Subcutaneous abdominal adipose tissue (tissue), 5 donors: ENCODE data around the gene KIF3C.

ENCODE experiments used
- H3K27ac ChIP-seq: one replicate; pipeline ENCODE4 v1.7.0; 2013; ENCODE audit warnings: low read depth, mild to moderate bottlenecking, inconsistent platforms, low read length, moderate library complexity
- H3K27me3 ChIP-seq, 5 donors: one replicate each; pipeline ENCODE4 v1.7.0; 2013; ENCODE audit warnings: low read length in 5 of 5, inconsistent platforms in 1 of 5; ENCODE audit not compliant: control insufficient read depth in 5 of 5, insufficient read depth in 4 of 5
- H3K36me3 ChIP-seq, 5 donors: one replicate each; pipeline ENCODE4 v1.7.0; 2013; ENCODE audit warnings: low read length in 5 of 5; ENCODE audit not compliant: control insufficient read depth in 5 of 5, insufficient read depth in 5 of 5
- H3K4me1 ChIP-seq, 5 donors: one replicate each; pipeline ENCODE4 v1.7.0; 2013; ENCODE audit warnings: low read length in 5 of 5, mild to moderate bottlenecking in 3 of 5, moderate library complexity in 1 of 5; ENCODE audit not compliant: control insufficient read depth in 5 of 5, insufficient read depth in 5 of 5
- H3K4me3 ChIP-seq, 5 donors: one replicate each; pipeline ENCODE4 v1.7.0; 2013; ENCODE audit warnings: low read length in 5 of 5, low read depth in 1 of 5
- H3K9ac ChIP-seq, 5 donors: one replicate each; pipeline ENCODE4 v1.7.0; 2013; ENCODE audit warnings: low read length in 5 of 5, mild to moderate bottlenecking in 4 of 5, moderate library complexity in 3 of 5
- H3K9me3 ChIP-seq, 5 donors: one replicate each; pipeline ENCODE4 v1.7.0; 2013; ENCODE audit warnings: low read length in 5 of 5; ENCODE audit not compliant: control insufficient read depth in 5 of 5
- donor health status: healthy.
- donor health status: healthy.
- donor health status: healthy.
- donor health status: healthy.
- donor health status: healthy.

The KIF3C gene

DNA sequence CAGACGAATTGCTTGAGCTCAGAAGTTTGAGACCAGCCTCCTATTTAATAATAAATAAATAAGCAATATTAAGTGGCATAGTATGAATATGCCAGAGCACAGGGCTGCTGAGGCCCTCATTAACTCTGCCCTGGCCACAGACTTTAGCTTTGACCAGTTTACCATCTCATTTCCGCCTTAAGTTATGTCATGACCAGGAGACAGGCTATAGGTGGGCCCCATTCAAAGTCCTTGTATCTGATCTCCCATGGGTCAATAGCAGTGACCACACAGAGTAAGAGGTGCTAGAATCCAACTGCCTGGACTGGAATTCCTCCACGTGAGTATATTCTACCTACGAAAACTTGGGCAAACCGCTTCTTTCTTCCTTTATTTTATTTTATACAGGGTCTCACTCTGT, 90.6 kb downstream of the KIF3C start:
- Histone ChIP-seq H3K4me3 (no peak overlapping the region), H3K9ac (no peak overlapping the region), H3K27ac (no peak overlapping the region), H3K36me3 (no peaks in the 10 kb centered on the region), H3K9me3 (no peaks in the 10 kb centered on the region), H3K27me3 (no peaks in the 10 kb centered on the region), H3K4me1 (no peaks in the 10 kb centered on the region)

DNA sequence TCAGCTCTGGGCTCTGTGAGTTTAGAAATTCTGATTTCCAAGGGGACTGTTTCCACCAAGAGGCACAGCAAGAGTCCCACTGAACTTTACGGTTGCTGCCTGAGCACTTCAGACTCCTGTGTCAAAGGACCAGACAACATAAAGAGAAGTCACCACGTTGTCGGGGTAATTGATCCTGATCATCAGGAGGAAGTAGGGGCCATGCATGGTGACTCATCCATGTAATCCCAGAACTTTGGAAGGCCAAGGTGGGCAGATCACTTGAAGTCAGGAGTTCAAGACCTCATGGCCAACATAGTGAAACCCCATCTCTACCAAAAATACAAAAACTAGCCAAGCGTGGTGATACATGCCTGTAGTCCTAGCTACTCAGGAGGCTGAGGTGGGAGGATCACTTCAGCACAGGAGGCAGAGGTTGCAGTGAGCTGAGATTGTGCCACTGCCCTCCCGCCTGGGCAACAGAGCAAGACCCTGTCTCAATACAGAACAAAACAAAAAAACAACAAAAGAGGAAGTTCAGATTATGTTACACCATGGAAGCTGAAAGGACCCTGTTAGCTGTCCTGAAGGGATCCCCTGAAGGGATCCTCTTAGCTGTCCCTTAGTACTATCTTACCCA, 94.6 kb downstream of the KIF3C start:
- Histone ChIP-seq H3K9me3 (no peaks in the 10 kb centered on the region), H3K27ac (no peak overlapping the region), H3K9ac (no peak overlapping the region), H3K27me3 (peaks cover 0 to 4% (median 3%) of the 10 kb centered on the region in 5 donors), H3K36me3 (no peaks in the 10 kb centered on the region), H3K4me1 (no peaks in the 10 kb centered on the region), H3K4me3 (no peak overlapping the region)

DNA sequence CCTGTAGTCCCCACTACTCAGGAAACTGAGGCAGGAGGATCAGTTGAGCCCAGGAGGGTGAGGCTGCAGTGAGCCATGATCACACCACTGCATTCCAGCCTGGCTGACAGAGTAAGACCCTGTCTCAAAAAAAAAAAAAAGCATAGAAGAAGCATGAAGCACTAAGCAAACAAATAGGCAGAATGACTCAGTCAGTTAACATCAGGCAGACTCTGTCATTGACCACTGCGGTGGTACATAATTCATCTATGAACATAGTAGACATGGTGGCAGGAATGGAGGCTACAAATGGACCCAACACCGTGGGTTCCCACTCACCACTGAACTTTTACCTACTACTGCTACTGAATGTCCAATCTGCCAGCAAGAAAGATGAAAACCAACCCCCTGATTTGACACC, 96.4 kb downstream of the KIF3C start:
- Histone ChIP-seq H3K9ac (no peak overlapping the region), H3K36me3 (no peaks in the 10 kb centered on the region), H3K27ac (no peak overlapping the region), H3K9me3 (no peaks in the 10 kb centered on the region), H3K4me1 (no peaks in the 10 kb centered on the region), H3K27me3 (peaks cover 0 to 6% (median 4%) of the 10 kb centered on the region in 5 donors), H3K4me3 (no peak overlapping the region)

DNA sequence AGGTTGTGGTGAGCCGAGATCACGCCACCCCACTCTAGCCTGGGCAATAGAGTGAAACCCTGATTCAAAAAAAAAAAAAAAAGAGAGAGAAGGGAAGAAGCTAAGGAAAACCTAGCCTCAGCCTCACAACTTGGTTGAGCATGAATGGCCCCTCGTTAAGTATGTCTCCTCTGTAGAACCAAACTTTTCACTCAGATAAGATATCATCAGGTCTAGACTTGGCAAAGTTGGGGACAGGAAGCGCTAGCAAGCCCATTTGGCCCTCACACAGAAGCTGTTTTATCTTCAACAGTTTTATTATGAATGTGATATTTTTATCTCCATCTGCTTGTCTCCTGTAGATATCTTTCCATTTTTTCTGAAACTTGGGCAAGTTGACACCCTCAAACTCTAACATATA, 100.5 kb downstream of the KIF3C start:
- Histone ChIP-seq H3K4me3 (no peak overlapping the region), H3K9me3 (no peaks in the 10 kb centered on the region), H3K27ac (no peak overlapping the region), H3K9ac (no peak overlapping the region), H3K27me3 (peaks cover 0 to 6% (median 4%) of the 10 kb centered on the region in 5 donors), H3K36me3 (no peaks in the 10 kb centered on the region), H3K4me1 (peaks cover 0 to 12% (median 10%) of the 10 kb centered on the region in 5 donors)

DNA sequence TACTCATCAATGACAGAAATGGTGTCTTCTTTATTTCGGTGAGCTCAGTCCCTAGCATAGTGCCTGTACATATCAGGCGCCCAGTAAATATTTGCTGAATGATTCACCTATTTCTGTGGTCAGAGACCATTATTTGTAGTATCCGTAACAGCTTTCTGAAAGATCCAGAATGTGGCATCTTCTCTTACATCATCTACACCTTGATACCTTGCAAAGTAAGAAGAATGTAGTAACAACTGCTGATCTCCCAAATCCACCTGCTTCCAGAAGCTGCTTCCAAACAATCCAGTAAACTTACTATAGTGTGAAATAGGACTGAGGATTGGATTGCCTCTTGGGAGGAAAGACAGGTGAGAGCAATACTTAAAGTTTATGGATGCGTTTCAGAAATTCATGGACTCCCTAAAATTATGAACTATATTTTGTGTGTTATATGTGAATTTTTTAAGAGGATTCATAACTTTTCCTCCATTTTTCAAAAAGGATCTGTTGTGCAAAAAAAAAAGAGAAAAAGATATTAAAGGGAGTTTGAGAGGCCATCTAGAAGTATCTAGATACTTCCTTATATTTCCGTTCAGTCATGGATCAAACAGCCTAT, 103.1 kb downstream of the KIF3C start:
- Histone ChIP-seq H3K9ac (peak overlapping the region in 2 of 5 donors; percentile 44 to 46), H3K9me3 (no peaks in the 10 kb centered on the region), H3K4me1 (peaks cover 0 to 26% (median 20%) of the 10 kb centered on the region in 5 donors), H3K36me3 (peaks cover 0 to 3% (median 0%) of the 10 kb centered on the region in 5 donors), H3K4me3 (peak overlapping the region; percentile 62 to 96 (median 82)), H3K27me3 (peaks cover 0 to 6% (median 4%) of the 10 kb centered on the region in 5 donors), H3K27ac (peak overlapping the region; percentile 64)

DNA sequence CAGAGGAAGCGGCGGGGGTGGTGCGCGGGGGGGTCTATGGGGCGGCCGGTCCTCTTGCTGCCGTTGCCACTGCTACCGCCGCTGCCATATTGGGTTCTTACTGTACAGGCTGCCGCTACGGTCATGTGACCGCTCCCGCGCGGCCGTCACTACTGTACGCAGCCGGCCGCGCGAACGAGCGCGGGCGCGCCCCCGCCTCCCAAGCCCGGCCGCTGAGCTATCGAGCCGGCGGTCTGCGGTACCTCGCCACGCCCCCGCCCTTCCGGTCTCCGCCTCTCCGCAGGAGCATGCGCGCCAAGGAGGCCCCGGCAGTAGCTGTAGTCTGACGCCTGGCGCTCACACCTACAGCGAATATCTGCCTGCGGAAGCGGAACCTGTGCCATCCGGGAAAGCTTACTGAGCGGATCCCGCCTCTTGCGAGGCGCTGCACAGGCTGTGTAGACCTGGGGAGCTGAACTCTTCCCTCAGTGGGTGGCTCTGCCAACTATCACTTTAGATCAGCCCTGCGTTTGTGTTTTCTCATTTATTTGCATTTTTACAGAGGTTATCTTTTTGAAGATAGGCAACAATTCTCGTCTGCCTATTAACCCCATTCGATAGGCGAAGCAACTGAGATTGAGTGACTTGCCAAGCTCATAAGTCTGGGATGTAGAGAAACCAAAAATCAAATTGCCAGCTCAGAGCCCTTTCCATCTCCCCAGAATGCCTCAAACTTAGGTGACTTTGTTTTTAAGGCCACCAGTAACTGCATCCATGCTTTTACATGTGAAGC, 103.8 kb downstream of the KIF3C start, which contains the start of gene ASXL2:
Gene ASXL2, minus strand, starts transcription at position 127 of the 772 bp plus-strand sequence. CDS start 265 bp downstream, outside the sequence.
- peak within 1 kb of the TSS; percentile 73 to 97 (median 87) for H3K9ac ChIP-seq
- peak within 1 kb of the TSS; percentile 97 for H3K27ac ChIP-seq
- H3K4me1 ChIP-seq: peaks cover 0 to 26% (median 20%) of the 10 kb centered on the region in 5 donors
- H3K27me3 ChIP-seq: peaks cover 0 to 4% (median 2%) of the 10 kb centered on the region in 5 donors
- H3K36me3 ChIP-seq: peaks cover 0 to 7% (median 0%) of the 10 kb centered on the region in 5 donors
- H3K4me3 ChIP-seq: peak within 1 kb of the TSS; percentile 80 to 96 (median 93)
- H3K9me3 ChIP-seq: no peaks in the 10 kb centered on the region

DNA sequence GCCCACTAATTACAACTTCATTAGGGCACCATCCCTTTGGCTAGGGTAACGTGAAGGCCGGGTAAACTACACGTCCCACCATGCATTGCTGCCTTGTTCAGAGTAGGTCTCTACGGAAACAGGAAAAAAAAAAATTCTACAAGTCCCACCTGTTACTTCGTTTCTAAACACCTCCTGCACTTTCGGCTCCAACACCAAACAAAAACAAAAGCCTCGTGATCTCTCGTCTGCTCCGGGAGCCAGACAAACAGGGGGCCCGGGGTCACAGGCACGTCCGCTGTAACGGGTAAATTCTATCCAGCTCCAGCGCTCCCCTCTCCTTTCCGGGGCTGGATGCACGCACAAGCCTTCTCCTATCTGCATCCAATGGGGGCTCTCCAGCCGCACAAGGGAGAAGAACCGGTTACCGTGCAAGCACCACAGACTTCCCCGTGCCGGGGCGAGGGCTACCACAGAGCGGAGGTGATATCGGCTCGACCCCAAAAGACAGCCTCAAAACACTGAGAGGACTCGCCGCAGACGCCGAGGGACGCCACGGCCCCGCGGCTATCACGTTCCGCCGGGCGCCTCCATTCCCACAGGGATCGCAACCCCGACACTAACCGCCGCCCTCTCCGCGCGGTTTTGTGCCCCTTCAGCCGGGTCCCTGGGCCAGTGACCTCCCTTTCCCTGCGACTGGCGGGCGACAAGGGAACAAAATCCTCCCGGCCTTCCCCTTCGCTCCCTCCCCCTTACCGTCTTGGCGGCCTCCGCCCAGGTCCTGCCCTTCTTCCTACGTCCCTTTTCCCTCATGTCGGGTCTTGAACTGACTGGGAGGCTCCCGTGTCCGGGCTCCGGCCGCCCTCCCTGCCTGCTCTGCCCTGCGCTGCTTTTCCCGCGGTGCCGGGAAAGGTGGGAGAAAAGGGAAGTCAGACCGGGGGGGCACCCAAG, 104.6 kb downstream of the KIF3C start:
- H3K4me3 ChIP-seq: peak overlapping the region; percentile 80 to 96 (median 93)
- peak overlapping the region; percentile 97 for H3K27ac ChIP-seq
- peaks cover 0 to 26% (median 20%) of the 10 kb centered on the region in 5 donors for H3K4me1 ChIP-seq
- H3K27me3 ChIP-seq: peaks cover 0 to 4% (median 0%) of the 10 kb centered on the region in 5 donors
- no peaks in the 10 kb centered on the region for H3K9me3 ChIP-seq
- peaks cover 0 to 7% (median 0%) of the 10 kb centered on the region in 5 donors for H3K36me3 ChIP-seq
- H3K9ac ChIP-seq: peak overlapping the region; percentile 73 to 97 (median 87)
